A673 (cell line): ENCODE results near the gene SHROOM4. TPM values are rescaled to one million over a fixed set of nuclear protein-coding genes. Genes with fewer than 3 reads are reported as not detected.

Experiments
- BruUV-seq: library from RNA; stranded (reverse); fragments of 400-500 nt; replicated peaks from 2 replicates; lab custom pipeline; 2021; lab: Mats Ljungman, UMichigan
- CTCF ChIA-PET: fragments of 300-600 bp; sonication (Branson Sonifier 250); formaldehyde crosslinking; loops from one replicate; lab custom pipeline; 2022; ENCODE audit warnings: antibody characterized with exemption; lab: Charles Lee
- POLR2A ChIA-PET: fragments of 300-600 bp; sonication (Branson Sonifier 250); formaldehyde crosslinking; loops from one replicate; lab custom pipeline; 2022; ENCODE audit warnings: antibody characterized with exemption; ENCODE audit not compliant: low non-redundant PET; lab: Charles Lee
- DNase-seq: peaks from one replicate; pipeline ENCODE4 v3.0.0-alpha.2; 2015; ENCODE audit warnings: low spot score
- H3K27ac ChIP-seq: fragments of 200-600 bp; sonication (generic); 2 replicates; pipeline ENCODE4 v1.5.1; 2016; ENCODE audit warnings: mixed run types, low read depth, mild to moderate bottlenecking, mixed read lengths, antibody characterized with exemption, low read length; ENCODE audit not compliant: poor library complexity, severe bottlenecking
- H3K27me3 ChIP-seq: fragments of 200-600 bp; sonication (generic); replicated peaks from 2 replicates; pipeline ENCODE4 v1.6.1; 2017; ENCODE audit warnings: mixed run types, low read depth, mild to moderate bottlenecking, mixed read lengths, antibody characterized with exemption, low read length; ENCODE audit not compliant: insufficient read depth, poor library complexity
- H3K36me3 ChIP-seq: fragments of 200-600 bp; sonication (generic); 2 replicates; pipeline ENCODE4 v1.6.1; 2016; ENCODE audit warnings: mixed run types, mild to moderate bottlenecking, mixed read lengths, antibody characterized with exemption, low read length; ENCODE audit not compliant: insufficient read depth, poor library complexity, severe bottlenecking
- H3K4me1 ChIP-seq: fragments of 200-600 bp; sonication (generic); 2 replicates; pipeline ENCODE4 v1.6.1; 2017; ENCODE audit warnings: mixed run types, mild to moderate bottlenecking, mixed read lengths, antibody characterized with exemption, low read length; ENCODE audit not compliant: insufficient read depth, poor library complexity, severe bottlenecking
- H3K4me3 ChIP-seq: fragments of 200-600 bp; sonication (generic); 2 replicates; pipeline ENCODE4 v1.5.1; 2016; ENCODE audit warnings: low read depth, mixed run types, mild to moderate bottlenecking, mixed read lengths, low read length; ENCODE audit not compliant: poor library complexity, severe bottlenecking
- H3K9me3 ChIP-seq: fragments of 200-600 bp; sonication (generic); 2 replicates; pipeline ENCODE4 v1.6.1; 2016; ENCODE audit warnings: mixed run types, low read depth, mild to moderate bottlenecking, mixed read lengths, antibody characterized with exemption, low read length; ENCODE audit not compliant: poor library complexity, severe bottlenecking
- EZH2 ChIP-seq: fragments of 200-600 bp; sonication (generic); IDR thresholded peaks from 2 replicates; pipeline ENCODE4 v1.6.1; 2017; ENCODE audit warnings: borderline replicate concordance, low read depth, mild to moderate bottlenecking, mixed read lengths, antibody characterized with exemption, low read length; ENCODE audit not compliant: poor library complexity, severe bottlenecking
- intact Hi-C: fragments of 100-400 bp; cut with micrococcal nuclease; formaldehyde crosslinking; loops from one replicate; pipeline ENCODE4 v1.10.0; 2022; ENCODE audit not compliant: unreplicated experiment
- total RNA-seq: library from RNA; stranded (reverse); gene quantifications from 2 replicates; pipeline ENCODE4 v1.2.3, GENCODE V29; 2021
- TF ChIP-seq, protein P1 (sequence below): fragments of 300-800, 200-600 bp; sonication (generic); conservative IDR thresholded peaks from 2 replicates; pipeline ENCODE4 v1.5.1; 2017; ENCODE audit warnings: low read depth, mild to moderate bottlenecking, antibody characterized with exemption, low read length, moderate library complexity, mixed read lengths

Gene SHROOM4
- total RNA-seq, 1 experiment from 2014 or later: 7.0 TPM

GRCh38 chrX:50617183-50617582 is 196.8 kb downstream of the SHROOM4 start:
- Histone ChIP-seq H3K27me3 (no peaks in the 10 kb centered on the region), H3K9me3 (no peaks in the 10 kb centered on the region), H3K4me1 (peaks cover 21% of the 10 kb centered on the region), H3K27ac (peak overlapping the region; percentile 95), H3K36me3 (no peaks in the 10 kb centered on the region), H3K4me3 (no peak overlapping the region)
- CTCF ChIA-PET: no interaction called here
- no peak for TF ChIP-seq EZH2
- TF ChIP-seq, protein P1, sequence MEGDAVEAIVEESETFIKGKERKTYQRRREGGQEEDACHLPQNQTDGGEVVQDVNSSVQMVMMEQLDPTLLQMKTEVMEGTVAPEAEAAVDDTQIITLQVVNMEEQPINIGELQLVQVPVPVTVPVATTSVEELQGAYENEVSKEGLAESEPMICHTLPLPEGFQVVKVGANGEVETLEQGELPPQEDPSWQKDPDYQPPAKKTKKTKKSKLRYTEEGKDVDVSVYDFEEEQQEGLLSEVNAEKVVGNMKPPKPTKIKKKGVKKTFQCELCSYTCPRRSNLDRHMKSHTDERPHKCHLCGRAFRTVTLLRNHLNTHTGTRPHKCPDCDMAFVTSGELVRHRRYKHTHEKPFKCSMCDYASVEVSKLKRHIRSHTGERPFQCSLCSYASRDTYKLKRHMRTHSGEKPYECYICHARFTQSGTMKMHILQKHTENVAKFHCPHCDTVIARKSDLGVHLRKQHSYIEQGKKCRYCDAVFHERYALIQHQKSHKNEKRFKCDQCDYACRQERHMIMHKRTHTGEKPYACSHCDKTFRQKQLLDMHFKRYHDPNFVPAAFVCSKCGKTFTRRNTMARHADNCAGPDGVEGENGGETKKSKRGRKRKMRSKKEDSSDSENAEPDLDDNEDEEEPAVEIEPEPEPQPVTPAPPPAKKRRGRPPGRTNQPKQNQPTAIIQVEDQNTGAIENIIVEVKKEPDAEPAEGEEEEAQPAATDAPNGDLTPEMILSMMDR: no peak
- POLR2A ChIA-PET: no interaction called here
- intact Hi-C loops: no loop called here
- BruUV-seq: no TSS peak
- DNase-seq: no peak

DNA sequence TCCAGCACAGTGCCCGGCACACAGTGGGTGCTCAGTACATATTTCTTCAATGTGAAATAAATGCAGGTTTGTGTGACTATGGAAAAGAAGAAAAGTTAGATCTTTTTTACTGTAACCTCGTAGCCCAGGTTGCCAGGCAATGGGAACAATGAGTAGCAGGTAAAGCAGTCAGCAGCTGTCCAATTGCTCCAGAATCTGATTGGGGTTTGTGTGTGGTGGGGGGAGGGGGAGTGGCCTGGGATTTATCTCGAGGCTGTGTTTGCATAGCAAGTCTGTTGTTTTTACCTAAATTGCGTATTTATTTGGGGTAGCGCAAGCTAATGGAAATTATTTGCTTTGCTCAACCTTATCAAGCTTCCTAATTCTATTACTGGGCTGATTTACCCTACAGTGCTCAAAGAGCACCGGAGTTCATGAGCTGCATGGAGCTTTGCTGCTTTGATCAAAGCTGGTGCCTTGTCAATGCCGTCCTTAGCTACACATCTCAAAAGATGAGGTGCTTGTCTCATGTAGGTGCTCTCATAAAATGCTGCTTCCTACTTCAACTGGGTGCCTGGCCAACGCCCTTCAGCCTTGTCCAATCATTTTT is 198.3 kb downstream of the SHROOM4 start:
- DNase-seq: no peak
- BruUV-seq: no TSS peak

GRCh38 chrX:50614460-50614859 is 199.5 kb downstream of the SHROOM4 start:
- ChIA-PET POLR2A (interaction anchor here (0.6 kb wide), 1 partner anchor 438 kb away, joined by 3 read pairs; no protein-coding TSS in a partner anchor), CTCF (no interaction called here)
- no peak overlapping the region for H3K4me3 ChIP-seq
- no peak for TF ChIP-seq EZH2
- no peaks in the 10 kb centered on the region for H3K36me3 ChIP-seq
- no TSS peak for BruUV-seq
- no peak for DNase-seq
- H3K27ac ChIP-seq: peak overlapping the region; percentile 60
- H3K27me3 ChIP-seq: no peaks in the 10 kb centered on the region
- H3K9me3 ChIP-seq: no peaks in the 10 kb centered on the region
- intact Hi-C loops: no loop called here
- peaks cover 30% of the 10 kb centered on the region for H3K4me1 ChIP-seq

More for the DNA sequence above, 198.3 kb downstream of the SHROOM4 start:
- POLR2A ChIA-PET: no interaction called here
- peak overlapping the region; percentile 57 for H3K27ac ChIP-seq
- H3K4me1 ChIP-seq: peaks cover 21% of the 10 kb centered on the region
- H3K27me3 ChIP-seq: no peaks in the 10 kb centered on the region
- intact Hi-C loops: no loop called here
- CTCF ChIA-PET: no interaction called here
- H3K9me3 ChIP-seq: no peaks in the 10 kb centered on the region
- no peak overlapping the region for H3K4me3 ChIP-seq
- TF ChIP-seq, protein P1: no peak
- TF ChIP-seq EZH2: no peak
- H3K36me3 ChIP-seq: no peaks in the 10 kb centered on the region
